ENCODE data around the gene CDON.

CDON gene

DNA sequence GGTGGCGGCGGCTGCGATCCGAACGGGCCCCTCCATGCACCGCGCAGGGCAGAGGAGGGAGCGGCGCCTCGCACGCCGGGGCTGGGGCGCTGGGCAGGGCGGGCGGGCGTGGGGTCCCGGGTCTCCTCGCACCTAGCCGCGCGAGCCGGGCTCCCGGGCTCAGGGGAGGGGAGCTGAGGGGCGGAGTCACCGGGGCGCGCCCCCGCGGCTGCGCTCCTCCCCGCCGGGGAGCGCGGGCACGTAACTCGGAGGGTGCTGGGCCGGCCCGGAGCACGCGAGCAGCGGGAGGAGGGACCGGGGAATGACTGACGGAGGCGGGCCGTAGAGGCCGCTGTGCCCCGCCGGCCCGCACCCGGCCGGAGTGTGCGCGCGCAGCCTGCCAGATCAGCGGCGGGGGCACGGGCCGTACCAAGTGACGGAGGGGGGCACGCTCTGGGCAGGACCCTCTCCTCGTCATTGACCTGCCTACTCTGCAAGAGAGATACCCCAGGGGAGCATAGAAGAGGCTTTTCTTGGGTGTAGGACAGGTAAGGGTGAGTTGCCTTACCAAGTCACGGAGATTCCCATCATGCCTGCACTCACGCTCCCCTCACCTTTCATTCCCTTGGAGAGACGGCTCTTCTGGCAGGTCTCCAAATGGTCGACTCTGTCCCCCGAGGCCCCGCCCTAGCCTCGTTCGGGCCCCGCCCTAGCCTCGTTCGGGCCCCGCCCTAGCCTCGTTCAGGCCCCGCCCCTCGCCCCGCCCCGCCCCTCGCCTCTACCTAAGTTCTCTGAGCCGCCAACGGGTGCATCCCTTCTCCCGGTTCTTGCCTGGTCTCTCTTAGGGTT lies at the start of gene CDON:
TSS of gene CDON (minus strand) at position 188 of the 828 bp plus-strand sequence. CDS start 39,390 bp downstream, outside the sequence.
- DNase-seq, result peak; percentile 86

DNA sequence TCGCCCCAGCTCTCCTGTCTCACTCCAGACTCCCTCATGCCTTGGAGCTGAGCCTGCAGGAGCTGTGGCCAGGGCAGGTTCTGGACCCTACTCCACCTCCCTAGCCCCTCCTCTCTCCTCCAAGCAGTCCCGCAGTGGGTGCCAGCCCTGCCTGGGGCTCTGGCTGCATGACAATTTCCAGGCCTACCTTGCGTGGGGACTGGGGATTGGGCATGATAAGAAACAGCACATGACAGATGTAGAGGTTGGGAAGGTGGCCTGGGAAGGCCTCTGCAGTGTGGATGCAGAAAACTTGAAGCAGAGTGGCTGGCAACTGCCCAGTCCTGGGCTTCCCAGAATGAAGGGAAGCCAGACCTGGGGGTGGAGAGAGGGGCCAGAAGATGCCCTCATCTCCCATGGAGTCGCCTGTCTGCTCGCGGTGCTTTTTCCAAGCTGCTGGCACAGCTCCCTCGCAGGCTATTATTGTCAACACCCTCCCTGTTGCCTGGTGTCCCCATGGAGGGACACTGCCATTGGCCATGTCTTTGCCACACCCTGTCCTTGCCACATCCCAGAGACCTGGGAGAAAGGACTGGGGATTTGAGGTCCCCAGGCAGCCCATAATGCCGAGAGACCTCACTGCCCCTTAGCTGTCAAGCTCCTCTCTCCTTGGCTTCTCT lies 48.9 kb upstream of the CDON start:
- DNase-seq, result no peak

- DNase-seq, result no peak
These were observed 47.5 kb upstream of the CDON start for GRCh38 chr11:126109941-126110731.

DNA sequence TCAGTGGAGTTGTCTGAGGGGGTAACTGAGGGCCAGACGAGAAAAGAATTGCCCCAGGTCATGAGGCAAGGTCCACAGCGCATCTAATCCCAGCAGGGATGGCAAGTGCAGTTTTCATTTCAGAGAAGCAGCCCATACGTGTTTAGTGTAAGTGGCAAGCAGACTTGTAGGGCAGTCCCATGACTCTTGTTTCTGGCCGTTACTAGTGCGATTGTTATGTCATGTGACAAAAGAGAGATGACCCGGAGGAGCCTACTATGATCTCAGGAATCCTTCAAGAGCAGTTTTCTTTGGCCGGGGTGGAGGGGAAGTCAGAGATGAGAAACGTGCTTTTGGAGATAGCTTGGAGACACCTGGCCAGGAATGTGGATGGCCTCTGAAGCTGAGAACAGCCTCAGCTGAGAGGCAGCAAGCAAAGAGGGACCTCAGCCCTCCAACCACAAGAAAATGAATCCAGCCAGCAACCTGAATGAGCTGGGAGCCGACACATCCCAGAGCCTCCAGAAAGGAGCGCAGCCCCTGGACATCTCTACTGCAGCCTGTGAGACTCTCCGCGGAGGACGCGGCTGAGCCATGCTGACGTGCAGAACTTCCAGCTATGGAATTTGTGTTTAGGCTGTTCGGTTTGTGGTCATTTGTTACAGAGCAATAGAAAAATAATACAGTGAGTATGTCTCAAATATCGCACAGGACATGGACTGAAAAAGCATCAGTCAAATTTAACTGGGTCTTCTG lies 44.1 kb upstream of the CDON start:
- DNase-seq, result no peak

- no peak for DNase-seq
These were observed 43.0 kb upstream of the CDON start for GRCh38 chr11:126105748-126106080.

GRCh38 chr11:126105022-126105747 lies 42.5 kb upstream of the CDON start:
- no peak for DNase-seq

DNA sequence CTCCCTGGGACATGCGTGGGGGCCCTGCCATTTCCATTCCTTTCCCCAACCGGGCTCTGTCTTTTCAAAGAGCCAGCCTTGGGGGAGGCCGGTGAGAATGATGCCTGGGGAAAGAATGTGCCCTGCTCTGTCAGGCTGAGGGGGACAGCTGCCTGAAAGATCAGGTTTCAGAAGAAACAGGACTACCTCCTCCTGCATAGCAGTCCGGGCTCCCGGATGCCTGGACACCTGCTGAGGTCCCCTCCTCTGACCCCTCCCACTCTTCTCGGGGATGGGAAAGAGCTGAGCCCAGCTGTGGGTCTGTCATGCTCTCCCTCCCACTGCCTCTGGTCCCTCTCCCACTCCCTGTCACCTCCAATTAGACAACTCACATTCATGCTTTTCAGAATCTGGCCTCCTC lies 41.8 kb upstream of the CDON start:
- DNase-seq, result no peak

- DNase-seq, result no peak
These were observed 40.5 kb upstream of the CDON start for GRCh38 chr11:126103150-126103549.

GRCh38 chr11:126102436-126102981 lies 39.8 kb upstream of the CDON start:
- DNase-seq, result no peak

- no peak for DNase-seq
These were observed 39.2 kb upstream of the CDON start for GRCh38 chr11:126101930-126102283.

GRCh38 chr11:126101251-126101929 lies 38.7 kb upstream of the CDON start:
- DNase-seq, result no peak

GRCh38 chr11:126100716-126101115 lies 38.0 kb upstream of the CDON start:
- DNase-seq, result no peak

DNA sequence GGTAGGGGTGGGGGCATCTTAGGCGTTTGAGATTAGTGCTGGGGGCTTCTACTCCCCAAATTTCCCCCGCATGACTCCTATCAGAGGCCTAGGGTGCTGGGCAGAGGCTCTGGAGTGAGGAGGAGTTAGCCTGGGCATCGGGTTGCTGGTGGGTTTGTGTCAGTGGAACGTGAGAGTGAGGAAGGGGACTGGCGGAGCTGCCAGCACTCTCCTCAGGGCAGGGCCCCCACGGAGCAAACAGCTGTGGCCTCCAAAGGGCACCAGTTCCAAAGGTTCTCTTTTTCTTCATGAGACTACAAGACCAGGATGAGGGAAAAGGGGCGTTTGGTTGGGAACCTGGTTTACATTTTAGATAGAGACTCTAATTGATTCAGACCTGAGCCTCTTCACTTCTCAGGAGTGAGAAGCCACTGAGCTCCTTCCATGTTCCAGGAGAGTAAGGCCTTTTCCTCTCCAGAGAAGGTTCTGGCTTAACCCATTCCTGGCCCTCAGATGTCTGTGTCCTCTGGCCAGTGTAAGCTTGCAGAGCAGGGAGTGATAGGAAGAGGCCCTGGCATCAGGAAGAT lies 35.6 kb upstream of the CDON start:
- no peak for DNase-seq

DNA sequence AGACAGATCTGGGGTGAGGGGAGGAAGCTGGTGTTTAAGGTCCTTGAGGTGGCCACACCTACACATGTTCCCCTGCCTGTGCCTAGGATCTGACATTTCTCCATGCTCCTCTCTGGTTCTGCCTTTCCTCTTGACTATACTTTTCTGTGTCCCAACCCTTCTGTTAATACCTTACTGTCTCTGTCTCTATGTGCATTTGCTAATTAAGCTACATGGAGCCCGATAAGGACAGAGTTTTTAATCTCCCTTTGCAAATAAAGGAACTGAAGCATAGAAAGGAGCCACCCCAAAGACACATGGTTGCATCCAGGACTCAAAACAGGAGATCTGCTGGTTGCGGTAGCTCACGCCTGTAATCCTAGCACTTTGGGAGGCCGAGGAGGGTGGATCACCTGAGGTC lies 33.1 kb upstream of the CDON start:
- no peak for DNase-seq

DNA sequence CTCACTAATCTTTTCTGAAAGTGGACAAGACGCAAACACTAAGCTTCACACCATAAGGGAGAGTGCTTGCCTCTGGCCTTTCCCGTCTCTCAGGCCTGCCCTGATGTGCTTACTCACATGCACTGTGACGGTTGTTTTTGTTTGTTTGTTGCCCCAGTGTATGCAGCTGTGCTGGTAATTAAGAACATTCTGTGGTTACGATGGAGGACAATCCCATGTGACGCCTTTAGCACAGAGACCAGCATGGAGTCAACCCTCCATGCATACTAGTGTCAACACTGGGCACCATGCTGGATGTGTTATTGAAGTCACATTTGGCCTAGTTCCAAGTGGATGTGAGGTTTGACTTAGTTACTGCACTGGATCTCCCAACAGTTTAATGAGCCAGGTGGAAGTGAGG lies 27.8 kb upstream of the CDON start:
- DNase-seq, result no peak

DNA sequence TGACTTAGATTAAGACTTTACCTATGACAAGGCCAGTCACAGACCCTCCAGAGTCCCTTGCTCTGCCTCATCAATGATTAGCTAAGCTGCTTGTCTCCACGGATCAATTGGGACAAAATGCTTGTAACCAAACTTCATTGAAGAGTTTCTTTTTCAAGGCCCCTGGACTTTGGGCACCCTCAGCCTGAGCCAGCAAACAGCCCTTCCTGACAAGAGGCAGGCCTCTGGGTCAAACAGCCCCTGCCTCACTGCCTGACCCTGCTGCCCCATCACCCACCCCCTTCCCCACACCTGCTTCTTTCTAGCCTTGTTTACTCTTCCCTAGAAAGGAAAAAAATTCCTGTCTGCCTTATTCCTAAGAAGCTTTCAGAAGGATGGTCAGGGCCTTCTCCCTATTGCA lies 26.3 kb upstream of the CDON start:
- no peak for DNase-seq

DNA sequence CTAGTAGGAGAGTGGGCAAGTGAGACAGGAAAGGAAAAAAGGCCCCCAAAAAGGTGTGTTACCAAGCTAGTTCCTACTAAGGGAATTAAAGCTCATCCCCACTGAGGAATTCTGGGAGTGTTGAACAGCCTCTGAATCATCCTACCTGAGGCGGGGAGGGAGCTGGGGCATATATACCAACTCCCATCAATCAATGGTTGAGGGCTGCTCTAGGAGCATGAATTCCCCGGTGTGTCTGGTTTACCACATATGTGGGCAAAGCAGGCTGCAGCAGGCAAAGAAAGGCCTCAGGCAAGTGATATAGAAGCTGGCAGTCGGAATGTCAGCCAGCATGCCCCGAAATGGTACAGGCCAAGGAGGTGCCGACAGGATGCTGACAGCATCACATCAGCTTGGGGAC lies 23.6 kb upstream of the CDON start:
- no peak for DNase-seq

GRCh38 chr11:126084608-126084912 lies 21.9 kb upstream of the CDON start:
- DNase-seq, result no peak

GRCh38 chr11:126083829-126084607 lies 21.4 kb upstream of the CDON start:
- DNase-seq, result peak; percentile 25
